NOMO-1 (cell line): ENCODE data around the gene AMOTL1.

Source experiments
- DNase-seq, 2 experiments: peaks; one replicate each; lab custom pipeline; 2025; ENCODE audit not compliant: unreplicated experiment in 2 of 2; lab: John Stamatoyannopoulos, UW

AMOTL1 gene

GRCh38 chr11:94853836-94854235 lies 85.7 kb downstream of the AMOTL1 start:
- DNase-seq: no peak

- DNase-seq: no peak
Measured at GRCh38 chr11:94854770-94855633, 86.8 kb downstream of the AMOTL1 start.

GRCh38 chr11:94855666-94856065 lies 87.5 kb downstream of the AMOTL1 start:
- DNase-seq: no peak

- no peak for DNase-seq
Measured at GRCh38 chr11:94856443-94856842, 88.3 kb downstream of the AMOTL1 start.

- DNase-seq: peak in 1 of 2 experiments; percentile 9
Measured at GRCh38 chr11:94857337-94857736, 89.2 kb downstream of the AMOTL1 start.

GRCh38 chr11:94858012-94858705 lies 90.0 kb downstream of the AMOTL1 start:
- DNase-seq: no peak

- DNase-seq: no peak
Measured at GRCh38 chr11:94860333-94860732, 92.2 kb downstream of the AMOTL1 start.

GRCh38 chr11:94861306-94861845 lies 93.2 kb downstream of the AMOTL1 start:
- no peak for DNase-seq

GRCh38 chr11:94862926-94863880 lies 95.0 kb downstream of the AMOTL1 start:
- DNase-seq: no peak

- no peak for DNase-seq
Measured at GRCh38 chr11:94864506-94865045, 96.4 kb downstream of the AMOTL1 start.

GRCh38 chr11:94866231-94866822 lies 98.2 kb downstream of the AMOTL1 start:
- DNase-seq: no peak

- DNase-seq: no peak
Measured at GRCh38 chr11:94866936-94867795, 99.0 kb downstream of the AMOTL1 start.

GRCh38 chr11:94868468-94868867 lies 100.3 kb downstream of the AMOTL1 start:
- no peak for DNase-seq

GRCh38 chr11:94869186-94869585 lies 101.0 kb downstream of the AMOTL1 start:
- no peak for DNase-seq

GRCh38 chr11:94870422-94870821 lies 102.3 kb downstream of the AMOTL1 start:
- no peak for DNase-seq

GRCh38 chr11:94871491-94872185 lies 103.5 kb downstream of the AMOTL1 start:
- DNase-seq: no peak

GRCh38 chr11:94873916-94874540 lies 105.9 kb downstream of the AMOTL1 start:
- DNase-seq: no peak

GRCh38 chr11:94876222-94876621 lies 108.1 kb downstream of the AMOTL1 start:
- no peak for DNase-seq
